ENCODE data around the gene KLHL30.

GRCh38 chr2:238163481-238164198 is 25.2 kb downstream of the KLHL30 start:
- TF ChIP-seq, protein P1, sequence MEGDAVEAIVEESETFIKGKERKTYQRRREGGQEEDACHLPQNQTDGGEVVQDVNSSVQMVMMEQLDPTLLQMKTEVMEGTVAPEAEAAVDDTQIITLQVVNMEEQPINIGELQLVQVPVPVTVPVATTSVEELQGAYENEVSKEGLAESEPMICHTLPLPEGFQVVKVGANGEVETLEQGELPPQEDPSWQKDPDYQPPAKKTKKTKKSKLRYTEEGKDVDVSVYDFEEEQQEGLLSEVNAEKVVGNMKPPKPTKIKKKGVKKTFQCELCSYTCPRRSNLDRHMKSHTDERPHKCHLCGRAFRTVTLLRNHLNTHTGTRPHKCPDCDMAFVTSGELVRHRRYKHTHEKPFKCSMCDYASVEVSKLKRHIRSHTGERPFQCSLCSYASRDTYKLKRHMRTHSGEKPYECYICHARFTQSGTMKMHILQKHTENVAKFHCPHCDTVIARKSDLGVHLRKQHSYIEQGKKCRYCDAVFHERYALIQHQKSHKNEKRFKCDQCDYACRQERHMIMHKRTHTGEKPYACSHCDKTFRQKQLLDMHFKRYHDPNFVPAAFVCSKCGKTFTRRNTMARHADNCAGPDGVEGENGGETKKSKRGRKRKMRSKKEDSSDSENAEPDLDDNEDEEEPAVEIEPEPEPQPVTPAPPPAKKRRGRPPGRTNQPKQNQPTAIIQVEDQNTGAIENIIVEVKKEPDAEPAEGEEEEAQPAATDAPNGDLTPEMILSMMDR (conservative IDR thresholded peaks at IDR 0.05 in 1 of 2, IDR thresholded peaks at IDR 0.05 in 1 of 2; ENCODE audit: extremely low read depth in 1 of 2, insufficient read depth in 1 of 2, low read depth in 1 of 2, low read length in 2 of 2): no peak
- no peak for TF ChIP-seq EZH2 (IDR thresholded peaks at IDR 0.05; ENCODE audit: borderline replicate concordance, low read length)

All from mammary epithelial cell (primary cell).